GM21423 (cell line): Measurements from ENCODE around the gene CHKB.

Experiments used
- ATAC-seq: cut with Tn5 transposase; IDR thresholded peaks from one replicate; pipeline ENCODE4 v1.9.1; 2021; ENCODE audit warnings: mild to moderate bottlenecking, moderate library complexity; ENCODE audit not compliant: unreplicated experiment

The CHKB gene

DNA sequence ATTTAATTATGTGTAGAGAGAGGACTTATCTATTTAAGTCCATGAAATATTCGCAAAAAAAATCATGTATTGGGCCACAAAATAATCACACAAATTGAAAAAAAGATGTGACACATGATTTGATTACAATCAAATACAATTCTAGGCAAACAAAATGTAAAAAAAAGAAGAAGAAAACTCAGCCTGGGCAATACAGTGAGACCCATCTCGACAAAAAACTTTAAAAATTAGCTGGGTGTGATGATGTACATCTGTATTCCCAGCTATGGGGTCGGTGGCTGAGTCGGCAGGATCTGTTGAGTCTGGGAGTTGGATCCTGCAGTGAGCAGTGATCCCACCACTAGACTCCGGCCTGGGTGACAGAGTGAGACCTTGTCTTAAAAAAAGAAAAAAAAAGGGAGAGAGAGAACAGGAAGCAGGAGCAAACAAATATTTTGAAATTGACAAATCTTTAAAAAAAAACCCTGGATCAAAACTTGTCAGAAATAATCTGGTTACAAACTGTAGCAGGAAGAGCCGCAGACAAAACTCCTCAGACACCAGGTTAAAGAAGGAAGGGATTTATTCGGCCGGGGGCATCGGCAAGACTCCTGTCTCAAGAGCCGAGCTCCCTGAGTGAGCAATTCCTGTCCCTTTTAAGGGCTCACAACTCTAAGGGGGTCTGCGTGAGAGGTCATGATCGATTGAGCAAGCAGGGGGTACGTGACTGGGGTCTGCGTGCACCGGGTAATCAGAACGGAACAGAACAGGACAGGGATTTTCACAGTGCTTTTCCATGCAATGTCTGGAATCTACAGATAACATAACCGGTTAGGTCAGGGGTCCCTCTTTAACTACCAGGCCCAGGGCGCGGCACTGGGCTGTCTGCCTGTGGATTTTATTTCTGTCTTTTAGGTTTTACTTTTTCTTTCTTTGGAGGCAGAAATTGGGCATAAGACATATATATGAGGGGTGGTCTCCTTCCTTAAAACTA lies 49.5 kb downstream of the CHKB start:
- no peak for ATAC-seq

DNA sequence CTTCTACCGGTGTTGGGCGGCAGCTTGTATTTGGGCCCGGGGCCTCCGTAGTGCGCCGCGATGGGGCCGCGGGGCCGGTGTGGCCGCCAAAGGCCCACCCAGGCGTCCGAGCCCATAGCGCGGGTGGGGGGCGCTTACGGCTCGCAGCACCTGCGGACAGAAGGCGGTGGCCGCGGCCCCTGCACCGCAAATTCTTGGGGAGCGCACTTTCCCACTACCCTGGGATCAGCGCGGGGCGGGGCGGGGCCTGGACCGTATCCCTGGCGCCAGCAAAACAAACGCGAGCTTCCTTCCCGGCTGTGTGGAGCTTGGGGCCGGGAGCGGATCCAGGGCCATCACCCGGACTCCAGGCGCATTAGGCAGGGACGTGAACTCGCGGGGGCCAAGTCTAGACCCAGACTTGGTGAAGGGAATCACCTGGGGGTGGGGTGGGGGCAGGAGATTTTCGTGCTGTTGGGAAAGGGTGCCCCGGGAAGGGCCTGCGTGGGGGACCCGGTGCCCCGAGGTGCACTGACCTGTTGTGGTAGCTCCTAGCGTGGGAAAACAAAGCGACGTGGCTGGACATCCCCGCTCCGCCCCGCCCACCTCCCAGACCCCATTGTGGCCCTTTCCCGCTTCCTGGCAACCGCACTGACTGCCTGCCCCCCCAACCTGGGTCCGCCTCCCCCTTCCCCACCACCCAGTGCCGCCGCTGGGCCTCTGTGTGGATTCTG lies 50.5 kb downstream of the CHKB start:
- no peak for ATAC-seq

DNA sequence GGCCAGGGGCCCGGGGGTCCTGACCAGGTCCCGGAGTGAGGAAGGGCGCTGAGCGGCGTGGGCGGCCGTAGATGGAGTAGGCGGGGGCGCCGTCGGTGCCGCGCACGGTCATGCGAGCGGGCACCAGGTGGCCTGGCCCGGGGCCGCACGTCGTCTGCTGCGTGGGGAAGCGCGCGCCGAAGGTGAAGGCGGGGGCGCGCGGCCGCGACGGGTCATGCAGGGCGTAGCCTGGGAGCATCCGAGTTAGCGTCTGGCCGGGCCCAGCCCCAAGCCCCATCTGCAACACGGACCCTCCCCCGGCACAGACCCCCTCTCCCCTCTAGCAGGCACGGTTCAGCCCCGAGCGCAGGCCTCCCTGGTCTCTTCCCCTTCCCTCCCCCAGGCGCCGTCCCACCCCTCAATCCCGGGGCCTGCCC lies 51.1 kb downstream of the CHKB start:
- no peak for ATAC-seq

DNA sequence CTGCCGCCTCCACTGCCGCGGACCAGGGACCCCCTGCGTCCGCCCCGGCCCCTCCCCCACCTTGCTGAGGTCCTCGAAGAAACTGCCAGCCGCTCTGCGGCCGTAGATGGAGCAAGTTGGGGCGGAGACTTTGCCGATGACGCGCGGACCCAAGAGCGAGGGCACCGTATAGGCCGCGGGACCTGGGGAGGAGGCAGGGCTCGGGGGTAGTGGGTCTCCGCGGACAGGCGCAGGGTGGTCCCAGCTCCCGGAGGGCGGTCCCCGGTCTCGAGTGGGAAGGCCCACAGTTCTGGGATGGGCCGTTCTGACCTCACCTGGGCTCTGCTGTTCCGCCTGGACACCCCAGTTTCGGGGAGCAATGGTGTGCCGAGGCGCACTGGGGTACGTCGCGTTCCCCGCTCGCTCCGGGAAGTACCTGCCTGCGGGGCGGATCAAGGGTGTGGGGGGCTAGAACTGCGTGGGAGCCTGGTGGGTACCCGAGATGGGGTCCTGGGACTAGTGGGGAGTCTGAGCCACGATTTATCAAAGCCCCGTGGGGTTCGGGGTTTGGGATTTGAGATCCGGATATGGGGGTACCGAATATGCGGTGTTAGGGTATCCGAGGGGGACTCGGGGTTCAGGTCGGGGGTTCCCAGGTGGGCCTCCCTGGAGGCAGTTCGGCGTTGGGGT lies 51.6 kb downstream of the CHKB start:
- ATAC-seq: peak; percentile 25

DNA sequence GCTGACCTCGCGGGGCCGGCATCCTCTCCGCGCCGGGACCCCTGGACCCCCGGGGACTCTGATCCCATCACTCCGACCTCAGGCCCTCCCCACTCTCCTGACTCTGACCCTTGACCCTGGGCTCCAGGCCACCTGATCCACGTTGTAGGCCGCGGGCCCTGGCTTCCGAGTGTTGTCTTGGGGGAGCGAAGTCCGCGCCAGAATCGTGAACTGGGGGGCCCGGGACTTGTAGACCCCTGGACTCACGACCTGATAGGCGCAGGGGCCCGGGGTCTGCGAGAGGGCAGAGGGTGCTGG lies 52.1 kb downstream of the CHKB start:
- ATAC-seq: no peak

DNA sequence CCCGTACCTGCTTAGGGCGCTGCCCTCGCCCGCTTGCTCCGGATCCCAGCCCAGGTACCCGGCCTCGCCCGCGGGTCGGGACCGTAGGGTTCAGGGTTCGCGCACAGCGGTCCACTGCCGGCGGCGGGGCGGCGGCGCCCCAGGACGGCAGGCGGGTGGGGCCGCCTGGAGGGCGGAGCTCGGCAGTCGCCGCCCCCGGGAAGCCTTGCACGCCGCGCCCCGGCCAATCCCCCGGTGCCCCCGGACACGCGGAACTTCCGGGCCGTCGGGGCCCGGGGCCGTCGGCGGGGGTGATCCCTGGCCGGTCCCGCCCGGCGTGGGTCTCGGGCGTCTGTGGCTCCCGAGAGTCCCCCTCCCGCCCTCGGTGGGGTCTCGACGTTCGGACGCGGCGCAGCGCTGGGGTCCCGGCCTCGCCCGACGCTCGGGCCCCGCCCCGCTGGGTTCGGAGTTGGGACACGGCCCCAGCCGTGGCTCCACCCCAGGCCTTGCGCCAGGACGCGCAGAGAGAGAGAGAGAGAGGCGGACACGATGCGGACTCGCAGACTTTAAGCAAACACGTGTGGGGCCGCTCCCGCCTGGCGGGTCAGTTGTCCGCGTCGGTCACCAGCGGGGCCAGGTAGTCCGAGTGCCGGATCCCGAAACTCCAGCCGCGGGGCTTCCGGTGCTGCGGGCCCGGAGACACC lies 52.6 kb downstream of the CHKB start, which contains the start of gene TYMP:
TSS of gene TYMP (minus strand) at position 116 of the 683 bp plus-strand sequence. CDS start 303 bp downstream, outside the sequence.
- ATAC-seq: no peak

DNA sequence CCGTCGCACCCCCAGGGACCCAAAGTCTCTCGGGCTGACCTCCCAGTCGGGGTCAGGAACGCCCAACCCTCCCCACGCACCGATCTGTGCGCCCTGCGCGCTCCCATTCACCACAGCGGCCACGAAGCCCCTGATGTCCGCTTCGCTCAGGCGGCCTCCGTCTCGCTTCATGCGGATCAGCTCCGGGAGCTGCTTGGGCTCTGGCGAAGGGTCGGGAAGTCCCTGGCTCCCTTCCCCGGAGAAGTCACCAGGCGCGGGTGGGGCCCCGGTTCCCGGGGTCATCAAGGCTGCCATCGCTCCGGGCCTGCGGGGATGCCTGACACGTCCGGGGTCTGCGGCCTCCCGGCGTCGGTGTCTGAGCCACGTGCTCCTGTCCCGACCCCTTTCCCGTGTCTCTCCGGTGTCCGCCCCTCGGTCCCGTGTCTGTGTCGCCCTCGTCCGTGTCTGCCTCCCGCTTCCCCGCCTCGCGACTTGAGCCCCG lies 53.2 kb downstream of the CHKB start:
- no peak for ATAC-seq
